WTC11 (cell line): Measurements from ENCODE around the gene TMEM235. TPM values are rescaled to one million over a fixed set of nuclear protein-coding genes. Genes with fewer than 3 reads are reported as not detected.

ENCODE experiments used
- ATAC-seq: fragments of 200-7000 bp; cut with Tn5 transposase; 2 replicates; pipeline ENCODE4 v1.10.0; 2021; ENCODE audit warnings: mild to moderate bottlenecking, moderate library complexity
- CTCF ChIA-PET: fragments of 300-600 bp; sonication (Branson Sonifier 250); formaldehyde crosslinking; loops from one replicate; lab custom pipeline; 2021; ENCODE audit warnings: antibody characterized with exemption; lab: Charles Lee
- POLR2A ChIA-PET: fragments of 350-600 bp; sonication (Branson Sonifier 250); formaldehyde crosslinking; loops from one replicate; lab custom pipeline; 2021; ENCODE audit warnings: antibody characterized with exemption; lab: Charles Lee
- DNase-seq: peaks from one replicate; pipeline ENCODE4 v3.0.0; 2021; ENCODE audit warnings: low spot score
- H3K27ac Mint-ChIP-seq: 2 replicates; pipeline ENCODE4 v1.8.0; 2021; ENCODE audit warnings: mixed read lengths
- H3K27me3 Mint-ChIP-seq: 2 replicates; pipeline ENCODE4 v1.8.0; 2021; ENCODE audit warnings: low read depth, mild to moderate bottlenecking, moderate library complexity, mixed read lengths
- H3K36me3 Mint-ChIP-seq: 2 replicates; pipeline ENCODE4 v1.8.0; 2021; ENCODE audit warnings: mixed read lengths
- H3K4me1 Mint-ChIP-seq: 2 replicates; pipeline ENCODE4 v1.8.0; 2022; ENCODE audit warnings: mixed read lengths
- H3K4me3 Mint-ChIP-seq: 2 replicates; pipeline ENCODE4 v1.8.0; 2021; ENCODE audit warnings: mild to moderate bottlenecking, moderate library complexity, mixed read lengths
- H3K9me3 Mint-ChIP-seq: 2 replicates; pipeline ENCODE4 v1.8.0; 2021; ENCODE audit warnings: mixed read lengths
- AFF4 ChIP-seq: sonication (generic); formaldehyde crosslinking; IDR thresholded peaks from 2 replicates; pipeline ENCODE4 v1.8.1; 2023; ENCODE audit warnings: mild to moderate bottlenecking, missing genetic modification reagents, borderline replicate concordance
- ATF3 ChIP-seq: sonication (generic); formaldehyde crosslinking; conservative IDR thresholded peaks from 2 replicates; pipeline ENCODE4 v1.8.1; 2022; ENCODE audit warnings: mild to moderate bottlenecking, missing genetic modification reagents
- E2F1 ChIP-seq: sonication (generic); formaldehyde crosslinking; IDR thresholded peaks from 2 replicates; pipeline ENCODE4 v1.8.0; 2022; ENCODE audit warnings: mild to moderate bottlenecking, missing genetic modification reagents
- E2F4 ChIP-seq: sonication (generic); formaldehyde crosslinking; IDR thresholded peaks from 2 replicates; pipeline ENCODE4 v1.8.1; 2022; ENCODE audit warnings: low read depth, mild to moderate bottlenecking, moderate library complexity, missing genetic modification reagents, borderline replicate concordance
- EMX1 ChIP-seq: fragments of 250-450 bp; sonication (Bioruptor Pico); IDR thresholded peaks from 2 replicates; pipeline ENCODE4 v1.8.0; 2021; ENCODE audit warnings: mild to moderate bottlenecking
- ESRRA ChIP-seq: sonication (generic); formaldehyde crosslinking; IDR thresholded peaks from 2 replicates; pipeline ENCODE4 v1.8.1; 2022; ENCODE audit warnings: mild to moderate bottlenecking, missing genetic modification reagents, borderline replicate concordance
- FOXK1 ChIP-seq: sonication (generic); formaldehyde crosslinking; IDR thresholded peaks from 2 replicates; pipeline ENCODE4 v1.8.0; 2022; ENCODE audit warnings: mild to moderate bottlenecking, moderate library complexity, missing genetic modification reagents
- IRF1 ChIP-seq: sonication (generic); formaldehyde crosslinking; IDR thresholded peaks from 2 replicates; pipeline ENCODE4 v1.8.0; 2023; ENCODE audit warnings: missing genetic modification reagents
- NR1H2 ChIP-seq: sonication (generic); formaldehyde crosslinking; IDR thresholded peaks from 2 replicates; pipeline ENCODE4 v1.9.0; 2021; ENCODE audit warnings: mild to moderate bottlenecking, moderate library complexity, missing genetic modification reagents
- PRDM15 ChIP-seq: sonication (generic); formaldehyde crosslinking; IDR thresholded peaks from 2 replicates; pipeline ENCODE4 v1.8.0; 2022; ENCODE audit warnings: missing genetic modification reagents
- PREB ChIP-seq: sonication (generic); formaldehyde crosslinking; IDR thresholded peaks from 2 replicates; pipeline ENCODE4 v1.8.1; 2022; ENCODE audit warnings: mild to moderate bottlenecking, missing genetic modification reagents, moderate library complexity, borderline replicate concordance
- USF2 ChIP-seq: sonication (generic); formaldehyde crosslinking; IDR thresholded peaks from 2 replicates; pipeline ENCODE4 v1.8.1; 2023; ENCODE audit warnings: mild to moderate bottlenecking, missing genetic modification reagents, moderate library complexity
- ZBTB21 ChIP-seq: sonication (generic); formaldehyde crosslinking; IDR thresholded peaks from 2 replicates; pipeline ENCODE4 v1.8.1; 2023; ENCODE audit warnings: mild to moderate bottlenecking, missing genetic modification reagents, borderline replicate concordance
- ZNF121 ChIP-seq: sonication (generic); formaldehyde crosslinking; IDR thresholded peaks from 2 replicates; pipeline ENCODE4 v1.8.0; 2023; ENCODE audit warnings: missing genetic modification reagents
- ZNF138 ChIP-seq: sonication (generic); formaldehyde crosslinking; conservative IDR thresholded peaks from 2 replicates; pipeline ENCODE4 v1.8.1; 2022; ENCODE audit warnings: mild to moderate bottlenecking, moderate library complexity, missing genetic modification reagents
- ZSCAN18 ChIP-seq: fragments of 250-450 bp; sonication (Bioruptor Pico); IDR thresholded peaks from 2 replicates; pipeline ENCODE4 v2.1.2; 2022; ENCODE audit warnings: mild to moderate bottlenecking, moderate library complexity
- total RNA-seq: library from RNA; stranded (reverse); gene quantifications from 3 replicates; pipeline ENCODE4 v1.2.3, GENCODE V29; 2021

TMEM235 gene
- total RNA-seq, 1 experiment from 2014 or later: 0.24 TPM

- ChIA-PET POLR2A (interaction anchor here (0.5 to 1.3 kb wide), 2 partner anchors 13 to 701 kb away, joined by 3 to 4 read pairs; partner anchors contain the start of gene BIRC5), CTCF (interaction anchor here (0.9 to 2.8 kb wide), 4 partner anchors 20 to 142 kb away, joined by 3 to 18 read pairs (median 6); no protein-coding TSS in a partner anchor)
- peaks cover 4% of the 10 kb centered on the region; the same call in 1 of the 2 replicates for H3K4me1 Mint-ChIP-seq
- DNase-seq: no peak
- ATAC-seq: no peak
- H3K27ac Mint-ChIP-seq: no peak overlapping the region; the same call in 1 of the 2 replicates
- TF ChIP-seq ZNF121 (CRISPR knock-in tag) (no peak), ATF3 (CRISPR knock-in tag) (no peak), PRDM15 (CRISPR knock-in tag) (no peak), ESRRA (CRISPR knock-in tag) (no peak), FOXK1 (CRISPR knock-in tag) (no peak), IRF1 (no peak), EMX1 (no peak), ZBTB21 (no peak), USF2 (CRISPR knock-in tag) (no peak), ZNF138 (CRISPR knock-in tag) (no peak), AFF4 (no peak), NR1H2 (CRISPR knock-in tag) (no peak), E2F4 (CRISPR knock-in tag) (no peak), E2F1 (CRISPR knock-in tag) (no peak), PREB (CRISPR knock-in tag) (no peak), ZSCAN18 (no peak)
- TF ChIP-seq, all 79 proteins: peak for 0
- Mint-ChIP-seq H3K36me3 (peaks cover 27% of the 10 kb centered on the region), H3K27me3 (peaks cover 18% of the 10 kb centered on the region), H3K9me3 (no peaks in the 10 kb centered on the region), H3K4me3 (no peak overlapping the region)
Observed at GRCh38 chr17:78226759-78227454, 4.5 kb upstream of the TMEM235 start.
